Stimulated activated CD4-positive, alpha-beta T cell treated with anti-CD3 and anti-CD28 coated beads, Interleukin-2, amount 100 ng/mL, for 4 hours (primary cell): ENCODE results near the gene PNPLA6.
A peak's percentile ranks its signal among the peaks of the same experiment; 100 is the strongest.

Experiments used
- DNase-seq: peaks from one replicate; pipeline ENCODE4 v3.0.0-alpha.2; 2020; ENCODE audit warnings: low read depth

PNPLA6 gene

DNA sequence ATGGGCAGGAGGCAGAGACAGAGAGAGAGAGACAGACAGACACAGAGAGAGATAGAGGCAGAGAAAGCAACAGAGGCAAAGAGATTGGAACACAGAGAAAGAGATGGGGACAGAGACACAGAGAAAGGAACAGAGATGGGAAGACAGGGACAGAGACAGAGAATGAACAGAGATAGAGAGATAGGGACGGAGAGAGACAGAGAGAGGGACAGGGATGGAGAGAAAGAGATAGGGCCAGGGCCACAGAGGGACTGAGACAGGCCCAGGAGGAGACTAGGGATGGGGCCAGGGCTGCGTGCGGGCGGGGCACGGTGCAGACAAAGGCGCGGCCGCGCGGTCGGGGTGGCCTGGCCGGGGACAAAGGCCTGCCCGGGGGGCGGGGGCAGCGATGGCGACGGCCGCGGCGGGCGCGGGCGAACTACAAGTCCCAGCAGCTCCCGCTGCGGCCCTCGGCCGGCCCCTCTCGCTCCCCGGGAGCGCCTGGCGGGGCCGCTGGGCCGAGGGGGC, 19.8 kb upstream of the PNPLA6 start, which contains the start of gene ZNF358:
Gene ZNF358 (plus strand): TSS at position 459 of the 507 bp plus-strand sequence. CDS start 3,140 bp downstream, outside the sequence.
- no peak for DNase-seq

GRCh38 chr19:7516333-7516732, 19.2 kb upstream of the PNPLA6 start:
- DNase-seq: no peak

GRCh38 chr19:7516878-7517277, 18.6 kb upstream of the PNPLA6 start:
- DNase-seq: no peak

DNA sequence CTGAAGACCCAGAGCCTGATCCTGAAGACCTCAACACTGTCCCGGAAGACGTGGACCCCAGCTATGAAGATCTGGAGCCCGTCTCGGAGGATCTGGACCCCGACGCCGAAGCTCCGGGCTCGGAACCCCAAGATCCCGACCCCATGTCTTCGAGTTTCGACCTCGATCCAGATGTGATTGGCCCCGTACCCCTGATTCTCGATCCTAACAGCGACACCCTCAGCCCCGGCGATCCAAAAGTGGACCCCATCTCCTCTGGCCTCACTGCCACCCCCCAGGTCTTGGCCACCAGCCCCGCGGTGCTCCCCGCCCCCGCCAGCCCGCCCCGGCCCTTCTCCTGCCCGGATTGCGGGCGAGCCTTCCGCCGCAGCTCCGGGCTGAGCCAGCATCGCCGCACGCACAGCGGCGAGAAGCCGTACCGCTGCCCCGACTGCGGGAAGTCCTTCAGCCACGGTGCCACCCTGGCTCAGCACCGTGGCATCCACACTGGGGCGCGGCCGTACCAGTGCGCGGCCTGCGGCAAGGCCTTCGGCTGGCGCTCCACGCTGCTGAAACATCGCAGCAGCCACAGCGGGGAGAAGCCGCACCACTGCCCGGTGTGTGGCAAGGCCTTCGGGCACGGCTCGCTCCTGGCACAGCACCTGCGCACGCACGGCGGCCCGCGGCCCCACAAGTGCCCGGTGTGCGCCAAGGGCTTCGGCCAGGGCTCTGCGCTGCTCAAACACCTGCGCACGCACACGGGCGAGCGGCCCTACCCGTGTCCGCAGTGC, 16.0 kb upstream of the PNPLA6 start:
- no peak for DNase-seq

DNA sequence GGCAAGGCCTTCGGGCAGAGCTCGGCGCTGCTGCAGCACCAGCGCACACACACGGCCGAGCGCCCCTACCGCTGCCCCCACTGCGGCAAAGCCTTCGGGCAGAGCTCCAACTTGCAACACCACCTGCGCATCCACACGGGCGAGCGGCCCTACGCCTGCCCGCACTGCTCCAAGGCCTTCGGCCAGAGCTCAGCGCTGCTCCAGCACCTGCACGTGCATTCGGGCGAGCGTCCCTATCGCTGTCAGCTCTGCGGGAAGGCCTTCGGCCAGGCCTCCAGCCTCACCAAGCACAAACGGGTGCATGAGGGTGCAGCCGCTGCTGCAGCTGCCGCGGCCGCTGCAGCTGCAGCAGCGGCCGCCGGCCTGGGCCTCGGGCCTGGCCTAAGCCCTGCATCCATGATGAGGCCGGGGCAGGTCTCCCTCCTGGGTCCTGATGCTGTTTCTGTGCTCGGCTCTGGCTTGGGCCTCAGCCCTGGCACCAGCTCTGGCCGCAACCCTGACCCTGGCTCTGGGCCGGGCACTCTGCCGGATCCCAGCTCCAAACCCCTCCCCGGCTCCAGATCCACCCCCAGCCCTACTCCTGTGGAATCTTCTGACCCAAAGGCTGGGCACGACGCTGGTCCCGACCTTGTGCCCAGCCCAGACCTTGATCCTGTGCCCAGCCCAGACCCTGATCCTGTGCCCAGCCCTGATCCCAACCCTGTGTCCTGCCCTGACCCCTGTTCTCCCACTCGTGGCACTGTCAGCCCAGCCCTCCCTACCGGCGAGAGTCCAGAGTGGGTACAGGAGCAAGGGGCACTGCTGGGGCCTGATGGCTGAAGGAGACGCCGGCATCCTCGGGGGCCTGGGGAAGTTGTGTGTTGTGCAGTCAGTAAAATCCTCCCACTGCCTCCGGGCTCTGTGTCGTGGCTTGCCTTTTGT, 15.1 kb upstream of the PNPLA6 start:
- DNase-seq: no peak

GRCh38 chr19:7521551-7522071, 13.9 kb upstream of the PNPLA6 start:
- no peak for DNase-seq

- peak; percentile 100 for DNase-seq
Measured at GRCh38 chr19:7522072-7522922, 13.2 kb upstream of the PNPLA6 start, which contains the start of gene MCOLN1. Gene MCOLN1, plus strand, starts transcription at chr19:7522624. Its CDS starts 127 bp downstream, at chr19:7522751.

DNA sequence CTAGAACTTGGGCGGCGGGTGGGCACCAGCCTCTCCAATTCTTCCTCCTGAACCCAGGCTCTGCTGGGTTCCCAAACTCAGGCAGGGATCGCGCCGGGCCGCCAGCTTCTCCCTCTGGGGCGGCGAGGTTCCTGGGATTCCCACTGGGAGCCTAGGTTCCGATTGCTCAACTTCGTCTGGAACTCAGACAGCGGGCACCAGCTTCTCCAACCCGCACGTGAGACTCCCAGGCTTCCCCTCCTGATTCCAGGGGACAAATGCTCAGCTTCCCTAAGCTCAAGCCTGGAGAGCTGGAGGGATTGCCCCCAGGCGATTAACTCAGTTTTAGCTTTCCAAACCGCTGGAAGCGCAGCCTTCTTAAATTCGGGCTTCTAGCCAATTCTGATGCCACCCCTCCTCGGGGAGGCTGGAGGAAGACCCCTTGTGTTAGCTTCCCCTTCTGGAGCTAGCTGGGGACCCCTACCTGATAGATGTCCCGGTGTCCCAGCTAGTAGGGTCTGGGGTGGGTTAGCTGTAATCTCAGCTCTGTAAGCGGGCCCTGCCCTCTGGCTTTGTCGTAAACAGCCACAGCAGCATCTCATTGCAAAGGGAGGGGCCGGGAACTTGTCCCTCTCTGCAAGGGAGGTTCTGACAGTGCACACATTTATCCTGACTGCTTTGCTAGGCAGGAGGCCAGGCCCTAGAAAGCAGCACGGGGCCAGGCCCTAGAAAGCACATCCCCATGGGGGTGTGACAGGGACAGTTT, 12.4 kb upstream of the PNPLA6 start:
- DNase-seq: no peak

DNA sequence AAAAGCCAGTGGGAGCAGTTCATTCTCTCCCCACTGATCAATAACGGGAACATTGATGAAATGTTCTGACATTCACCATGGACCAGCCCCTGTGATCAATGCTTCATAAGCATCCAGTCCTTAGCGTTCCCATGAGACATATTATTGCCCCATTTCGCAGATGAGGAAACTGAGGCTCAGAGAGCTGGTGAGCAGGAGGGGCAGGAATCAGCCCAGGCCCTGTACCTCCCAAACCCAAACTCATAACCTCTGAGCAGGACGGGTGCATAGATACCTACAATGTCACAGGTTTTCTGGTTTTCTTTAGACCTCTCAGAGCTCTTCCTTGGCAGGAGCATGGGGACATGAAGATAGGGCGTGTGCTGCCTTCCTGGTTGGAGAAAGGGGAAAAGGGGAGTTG, 11.0 kb upstream of the PNPLA6 start:
- no peak for DNase-seq

DNA sequence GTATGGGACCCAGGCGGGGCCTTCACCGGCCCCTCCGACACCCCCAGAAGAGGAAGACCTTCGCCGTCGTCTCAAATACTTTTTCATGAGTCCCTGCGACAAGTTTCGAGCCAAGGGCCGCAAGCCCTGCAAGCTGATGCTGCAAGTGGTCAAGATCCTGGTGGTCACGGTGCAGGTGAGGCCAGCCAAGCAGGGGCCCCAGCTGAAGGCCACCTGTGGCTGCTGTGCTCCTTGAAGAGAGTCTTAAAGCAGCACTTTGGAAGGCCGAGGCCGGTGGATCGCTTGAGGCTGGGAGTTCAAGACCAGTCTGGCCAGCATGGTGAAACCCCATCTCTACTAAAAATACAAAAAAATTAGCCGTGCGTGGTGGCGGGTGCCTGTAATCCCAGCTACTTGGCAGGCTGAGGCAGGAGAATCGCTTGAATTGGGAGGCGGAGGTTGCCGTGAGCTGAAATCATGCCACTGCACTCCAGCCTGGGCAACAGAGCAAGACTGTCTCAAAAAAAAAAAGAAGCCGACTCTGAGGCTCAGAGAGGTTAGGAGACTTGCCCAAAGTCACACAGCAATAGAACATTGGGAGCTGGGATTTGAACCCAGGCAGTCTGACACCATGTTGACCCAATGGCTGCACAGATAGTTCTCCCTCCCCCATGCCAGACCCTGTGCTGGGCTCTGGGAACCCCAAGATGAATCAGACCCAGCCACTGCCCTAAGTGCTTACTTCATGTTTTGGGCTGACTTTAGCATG, 10.4 kb upstream of the PNPLA6 start:
- no peak for DNase-seq

- no peak for DNase-seq
Measured at GRCh38 chr19:7526059-7526929, 9.2 kb upstream of the PNPLA6 start.

- DNase-seq: no peak
Measured at GRCh38 chr19:7527516-7528191, 7.9 kb upstream of the PNPLA6 start.

DNA sequence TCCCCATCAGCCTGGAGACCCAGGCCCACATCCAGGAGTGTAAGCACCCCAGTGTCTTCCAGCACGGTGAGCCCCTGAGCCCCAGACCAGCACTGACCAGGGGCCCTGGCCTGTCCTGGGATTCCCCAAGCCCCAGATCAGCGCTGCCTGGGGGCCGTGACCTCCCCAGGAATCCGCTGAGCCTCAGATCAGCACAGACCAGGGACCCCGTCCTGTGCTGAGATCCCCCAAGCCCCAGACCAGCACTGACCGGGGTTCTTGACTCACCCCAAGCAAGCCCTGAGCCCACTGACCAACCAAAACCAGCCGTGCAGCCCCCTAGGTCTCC, 7.4 kb upstream of the PNPLA6 start:
- DNase-seq: no peak

GRCh38 chr19:7528522-7529245, 6.8 kb upstream of the PNPLA6 start:
- no peak for DNase-seq

DNA sequence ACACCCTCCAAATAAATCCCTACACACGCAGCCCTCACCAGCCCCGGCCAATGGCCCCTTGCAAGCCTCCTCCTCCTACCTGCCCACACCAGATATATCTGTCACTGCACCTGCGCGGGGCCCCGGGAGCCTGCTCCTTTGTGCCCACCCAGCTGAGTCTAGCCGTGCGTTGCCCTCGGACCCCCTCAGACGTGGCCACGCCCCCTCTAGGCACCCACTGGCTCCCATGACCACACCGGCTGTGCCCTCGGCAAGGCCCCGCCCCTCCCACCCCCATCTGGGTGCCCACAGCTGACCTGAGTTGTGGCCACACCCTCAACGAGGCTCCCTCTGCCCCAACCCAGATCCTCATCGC, 6.3 kb upstream of the PNPLA6 start:
- DNase-seq: no peak

DNA sequence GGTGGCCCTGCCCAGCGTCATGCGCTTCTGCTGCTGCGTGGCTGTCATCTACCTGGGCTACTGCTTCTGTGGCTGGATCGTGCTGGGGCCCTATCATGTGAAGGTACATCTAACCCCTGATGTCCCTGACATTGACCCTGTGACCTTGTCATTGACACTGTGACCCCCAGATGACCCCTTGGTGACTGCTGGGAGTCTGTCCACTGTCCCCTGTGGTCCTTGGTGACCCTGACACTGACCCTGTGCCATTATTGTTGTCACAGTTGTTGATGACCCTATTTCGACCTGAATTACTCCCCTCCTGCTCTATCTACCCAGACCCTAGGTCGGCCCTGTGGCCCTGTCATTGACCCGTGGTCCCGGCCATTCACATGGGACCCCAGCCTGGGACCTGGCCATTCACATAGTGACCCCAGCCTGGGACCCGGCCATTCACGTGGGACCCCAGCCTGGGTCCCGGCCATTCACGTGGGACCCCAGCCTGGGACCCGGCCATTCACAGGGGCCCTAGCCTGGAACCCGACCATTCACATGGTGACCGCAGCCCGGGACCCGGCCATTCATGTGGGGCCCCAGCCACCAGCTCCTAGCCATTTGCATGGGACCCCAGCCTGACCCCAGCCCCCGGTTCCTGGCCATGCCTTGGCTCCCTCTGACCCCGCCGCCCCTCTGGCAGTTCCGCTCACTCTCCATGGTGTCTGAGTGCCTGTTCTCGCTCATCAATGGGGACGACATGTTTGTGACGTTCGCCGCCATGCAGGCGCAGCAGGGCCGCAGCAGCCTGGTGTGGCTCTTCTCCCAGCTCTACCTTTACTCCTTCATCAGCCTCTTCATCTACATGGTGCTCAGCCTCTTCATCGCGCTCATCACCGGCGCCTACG, 5.7 kb upstream of the PNPLA6 start:
- no peak for DNase-seq

GRCh38 chr19:7533281-7533885, 2.1 kb upstream of the PNPLA6 start:
- DNase-seq: no peak
